Uterus (tissue), 2 donors: Measurements from ENCODE around the gene KRT79.

Experiments used
- POLR2A ChIP-seq, 2 donors: fragments of 450-650 bp; IDR thresholded peaks; one replicate each; pipeline ENCODE4 v1.6.1; 2016; ENCODE audit warnings: antibody characterized with exemption in 2 of 2, mild to moderate bottlenecking in 1 of 2, moderate library complexity in 1 of 2
- TF ChIP-seq, protein P1 (sequence below), 4 experiments: fragments of 200-600 bp in 2 of 4; fragments of 450-650 bp in 2 of 4; sonication (generic) in 2 of 4; IDR thresholded peaks; one replicate each; pipeline ENCODE4 v1.5.1; 2016 to 2019; ENCODE audit warnings: antibody characterized with exemption in 4 of 4, mild to moderate bottlenecking in 2 of 4, moderate library complexity in 1 of 4

DNA sequence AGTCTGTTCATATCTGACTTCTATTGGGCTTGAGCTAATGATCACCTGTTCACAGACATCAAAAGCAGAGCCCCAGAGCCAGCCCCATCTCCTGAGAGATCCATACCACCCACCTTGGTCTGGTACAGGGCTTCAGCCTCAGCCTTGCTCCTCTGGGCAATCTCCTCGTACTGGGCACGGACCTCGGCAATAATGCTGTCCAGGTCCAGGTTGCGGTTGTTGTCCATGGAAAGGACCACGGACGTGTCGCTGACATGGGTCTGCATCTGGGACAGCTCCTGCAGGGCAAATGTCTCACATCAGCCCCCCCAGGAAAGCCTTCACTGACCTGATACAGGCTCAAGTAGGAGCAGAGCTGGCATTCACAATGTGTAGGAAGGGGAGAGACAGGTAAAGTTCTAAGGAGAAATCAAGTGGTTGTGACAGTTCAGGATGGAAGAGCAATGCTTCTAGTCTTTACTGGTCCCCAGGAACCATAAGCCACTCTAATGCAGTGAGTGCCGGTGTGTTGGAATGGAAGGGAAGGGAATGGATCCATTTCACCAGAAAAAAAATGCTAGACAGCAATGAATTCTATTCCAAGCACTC lies 25.4 kb downstream of the KRT79 start:
- TF ChIP-seq, protein P1, sequence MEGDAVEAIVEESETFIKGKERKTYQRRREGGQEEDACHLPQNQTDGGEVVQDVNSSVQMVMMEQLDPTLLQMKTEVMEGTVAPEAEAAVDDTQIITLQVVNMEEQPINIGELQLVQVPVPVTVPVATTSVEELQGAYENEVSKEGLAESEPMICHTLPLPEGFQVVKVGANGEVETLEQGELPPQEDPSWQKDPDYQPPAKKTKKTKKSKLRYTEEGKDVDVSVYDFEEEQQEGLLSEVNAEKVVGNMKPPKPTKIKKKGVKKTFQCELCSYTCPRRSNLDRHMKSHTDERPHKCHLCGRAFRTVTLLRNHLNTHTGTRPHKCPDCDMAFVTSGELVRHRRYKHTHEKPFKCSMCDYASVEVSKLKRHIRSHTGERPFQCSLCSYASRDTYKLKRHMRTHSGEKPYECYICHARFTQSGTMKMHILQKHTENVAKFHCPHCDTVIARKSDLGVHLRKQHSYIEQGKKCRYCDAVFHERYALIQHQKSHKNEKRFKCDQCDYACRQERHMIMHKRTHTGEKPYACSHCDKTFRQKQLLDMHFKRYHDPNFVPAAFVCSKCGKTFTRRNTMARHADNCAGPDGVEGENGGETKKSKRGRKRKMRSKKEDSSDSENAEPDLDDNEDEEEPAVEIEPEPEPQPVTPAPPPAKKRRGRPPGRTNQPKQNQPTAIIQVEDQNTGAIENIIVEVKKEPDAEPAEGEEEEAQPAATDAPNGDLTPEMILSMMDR (IDR thresholded peaks at IDR 0.05), result no peak
- no peak for TF ChIP-seq POLR2A (IDR thresholded peaks at IDR 0.05)
